Measurements from ENCODE around the gene NUBP2.

- TF ChIP-seq, protein P1, sequence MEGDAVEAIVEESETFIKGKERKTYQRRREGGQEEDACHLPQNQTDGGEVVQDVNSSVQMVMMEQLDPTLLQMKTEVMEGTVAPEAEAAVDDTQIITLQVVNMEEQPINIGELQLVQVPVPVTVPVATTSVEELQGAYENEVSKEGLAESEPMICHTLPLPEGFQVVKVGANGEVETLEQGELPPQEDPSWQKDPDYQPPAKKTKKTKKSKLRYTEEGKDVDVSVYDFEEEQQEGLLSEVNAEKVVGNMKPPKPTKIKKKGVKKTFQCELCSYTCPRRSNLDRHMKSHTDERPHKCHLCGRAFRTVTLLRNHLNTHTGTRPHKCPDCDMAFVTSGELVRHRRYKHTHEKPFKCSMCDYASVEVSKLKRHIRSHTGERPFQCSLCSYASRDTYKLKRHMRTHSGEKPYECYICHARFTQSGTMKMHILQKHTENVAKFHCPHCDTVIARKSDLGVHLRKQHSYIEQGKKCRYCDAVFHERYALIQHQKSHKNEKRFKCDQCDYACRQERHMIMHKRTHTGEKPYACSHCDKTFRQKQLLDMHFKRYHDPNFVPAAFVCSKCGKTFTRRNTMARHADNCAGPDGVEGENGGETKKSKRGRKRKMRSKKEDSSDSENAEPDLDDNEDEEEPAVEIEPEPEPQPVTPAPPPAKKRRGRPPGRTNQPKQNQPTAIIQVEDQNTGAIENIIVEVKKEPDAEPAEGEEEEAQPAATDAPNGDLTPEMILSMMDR (IDR thresholded peaks at IDR 0.05), result no peak
- TF ChIP-seq POLR2AphosphoS5 (IDR thresholded peaks at IDR 0.05), result no peak
These were observed 37.6 kb downstream of the NUBP2 start for GRCh38 chr16:1820096-1820945.

All from transverse colon (tissue), 4 donors.